Measurements from ENCODE around the gene RPS2. TPM values are rescaled to one million over a fixed set of nuclear protein-coding genes. Genes with fewer than 3 reads are reported as not detected.

Gene RPS2
- total RNA-seq, 1 donor from 2014 or later: 1,121 TPM

- DNase-seq (ENCODE audit: low spot score): no peak
These were observed 16.8 kb upstream of the RPS2 start, which contains the start of gene NOXO1 for GRCh38 chr16:1981398-1981836. TSS of gene NOXO1 (minus strand) at chr16:1981469. CDS start at chr16:1981179, 290 bp downstream.

GRCh38 chr16:1980770-1981087, 16.1 kb upstream of the RPS2 start:
- no peak for DNase-seq (ENCODE audit: low spot score)

DNA sequence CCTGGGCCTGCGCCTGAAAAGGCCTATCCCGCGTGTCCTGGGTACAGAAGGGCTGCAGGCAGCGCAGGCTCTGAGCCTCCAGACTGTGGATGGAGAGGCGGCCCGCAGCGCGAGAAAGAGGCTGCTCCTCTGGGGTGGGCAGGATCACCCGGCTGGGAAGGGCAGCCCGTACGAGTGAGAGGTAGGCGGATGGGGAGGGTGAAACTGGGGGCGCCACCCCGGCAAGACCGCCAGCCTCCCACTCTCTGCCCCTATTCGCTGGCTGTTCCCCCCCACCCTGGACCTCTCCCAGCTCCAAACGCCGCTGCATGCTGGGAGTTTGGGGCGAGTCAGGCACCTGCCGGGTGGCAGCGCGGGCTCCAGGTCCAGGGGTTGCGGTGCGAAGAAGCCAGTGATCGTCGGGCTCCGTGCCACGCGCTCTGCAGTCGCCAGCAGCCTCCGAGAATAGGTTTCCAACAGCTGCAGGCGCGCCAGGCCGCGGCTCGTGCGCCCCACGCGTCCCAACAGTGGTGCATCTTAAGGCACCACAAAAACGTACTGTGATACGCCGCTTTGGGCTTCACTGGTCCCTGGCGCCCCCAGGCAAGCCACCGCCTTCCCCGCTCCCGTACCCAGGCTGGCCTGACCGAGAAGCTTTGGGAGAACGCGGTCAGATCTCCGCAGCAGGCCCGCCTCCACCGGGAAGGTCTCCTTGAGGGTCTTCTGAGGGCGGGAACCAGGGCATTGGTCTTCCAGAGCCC, 15.6 kb upstream of the RPS2 start:
- DNase-seq (ENCODE audit: low spot score): no peak

GRCh38 chr16:1979271-1980029, 14.8 kb upstream of the RPS2 start:
- DNase-seq (ENCODE audit: low spot score): peak; percentile 76

GRCh38 chr16:1978476-1979120, 14.0 kb upstream of the RPS2 start:
- no peak for DNase-seq (ENCODE audit: low spot score)

GRCh38 chr16:1977875-1978268, 13.2 kb upstream of the RPS2 start:
- DNase-seq (ENCODE audit: low spot score): no peak

- DNase-seq (ENCODE audit: low spot score): no peak
These were observed 12.6 kb upstream of the RPS2 start for GRCh38 chr16:1976951-1977874.

DNA sequence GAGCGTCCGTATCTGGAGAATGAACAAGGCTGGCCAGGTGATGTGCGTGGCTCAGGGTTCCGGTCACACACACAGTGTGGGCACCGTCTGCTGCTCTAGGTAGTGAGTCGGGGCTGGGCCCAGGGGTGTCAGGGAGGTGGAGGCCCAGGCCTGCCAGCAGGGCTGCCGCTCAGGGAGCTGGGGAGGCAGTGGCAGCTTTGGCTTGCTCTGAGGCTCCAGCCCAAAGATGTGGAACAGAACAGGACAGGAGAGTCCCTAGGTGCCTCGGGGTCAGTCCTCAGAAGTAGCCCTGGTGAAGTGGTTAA, 11.5 kb upstream of the RPS2 start:
- no peak for DNase-seq (ENCODE audit: low spot score)

GRCh38 chr16:1975432-1976215, 11.0 kb upstream of the RPS2 start:
- no peak for DNase-seq (ENCODE audit: low spot score)

- DNase-seq (ENCODE audit: low spot score): no peak
These were observed 9.8 kb upstream of the RPS2 start for GRCh38 chr16:1974157-1975070.

DNA sequence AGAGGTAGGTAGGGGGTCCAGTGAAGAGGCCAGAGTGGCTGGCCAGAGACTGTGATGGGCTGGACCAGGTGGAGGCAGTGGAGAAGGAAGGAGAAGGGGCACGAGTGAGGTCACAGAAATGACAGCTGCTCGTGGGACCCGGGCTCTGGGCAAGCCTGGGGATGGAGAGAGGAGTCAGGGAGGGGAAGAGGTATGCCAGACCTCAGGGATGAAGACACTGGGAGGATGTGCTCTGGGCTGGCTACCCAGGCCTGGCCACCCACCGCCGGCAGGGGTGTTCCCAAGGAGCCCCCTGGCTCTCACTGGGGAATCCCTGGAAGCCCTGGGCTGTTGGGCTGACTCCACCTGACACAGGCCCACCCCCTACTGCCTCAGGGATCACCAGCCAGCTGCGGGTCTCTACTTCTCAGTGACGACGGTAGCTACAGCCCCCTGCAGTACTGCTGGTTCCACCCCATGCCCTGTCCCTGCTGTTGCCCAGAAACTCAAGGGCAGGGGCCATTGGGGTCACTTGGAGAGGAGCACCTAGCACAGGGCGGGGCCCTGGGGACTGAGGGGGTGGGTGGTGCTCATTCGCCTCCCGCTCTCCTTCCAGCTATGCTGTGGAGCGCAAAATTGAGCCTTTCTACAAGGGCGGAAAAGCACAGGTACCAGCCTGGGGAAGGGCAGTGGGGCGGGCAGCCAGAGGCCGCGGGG, 9.0 kb upstream of the RPS2 start:
- no peak for DNase-seq (ENCODE audit: low spot score)

- DNase-seq (ENCODE audit: low spot score): no peak
These were observed 7.9 kb upstream of the RPS2 start for GRCh38 chr16:1972490-1972877.

- peak; percentile 94 for DNase-seq (ENCODE audit: low spot score)
These were observed 7.3 kb upstream of the RPS2 start, which contains the start of gene TBL3 for GRCh38 chr16:1971796-1972489. TSS of gene TBL3 (plus strand) at chr16:1972053. CDS start at chr16:1972165, 112 bp downstream.

GRCh38 chr16:1968146-1968953, 3.7 kb upstream of the RPS2 start:
- no peak for DNase-seq (ENCODE audit: low spot score)

GRCh38 chr16:1966460-1966859, 1.8 kb upstream of the RPS2 start, which contains the start of gene RNF151:
TSS of gene RNF151 (plus strand) at chr16:1966856. CDS start at chr16:1966882, 26 bp downstream.
- DNase-seq (ENCODE audit: low spot score): no peak

DNA sequence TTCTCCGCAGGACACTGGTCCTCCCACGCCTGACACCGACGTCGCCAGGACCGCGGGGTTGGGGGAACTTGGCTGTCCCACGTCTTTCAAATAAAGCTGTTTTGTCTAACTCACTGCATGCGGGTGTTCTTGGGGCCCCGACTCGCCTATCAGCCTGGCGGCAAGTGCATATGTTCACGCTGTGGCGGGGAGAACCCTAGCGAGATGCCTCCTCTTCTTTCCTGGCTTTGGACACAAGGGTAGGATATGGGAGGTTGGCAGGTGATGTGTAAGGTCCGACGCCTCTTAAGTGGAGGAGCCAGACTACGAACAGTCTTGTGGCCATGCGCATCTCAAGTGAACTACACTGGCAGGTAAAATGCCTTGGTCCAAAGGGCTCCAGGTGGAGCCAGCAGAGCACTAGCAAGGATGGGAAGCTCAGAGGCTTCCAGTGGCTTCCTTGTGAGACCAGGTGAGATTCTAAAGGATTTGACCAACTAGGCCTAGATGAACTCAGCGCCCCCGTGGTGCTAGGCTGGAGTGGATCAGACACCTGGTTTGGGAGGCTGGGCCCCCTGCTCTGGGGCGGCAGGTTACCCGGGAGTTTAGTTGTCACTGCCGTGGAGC, 873 bp upstream of the RPS2 start:
- DNase-seq (ENCODE audit: low spot score): no peak

DNA sequence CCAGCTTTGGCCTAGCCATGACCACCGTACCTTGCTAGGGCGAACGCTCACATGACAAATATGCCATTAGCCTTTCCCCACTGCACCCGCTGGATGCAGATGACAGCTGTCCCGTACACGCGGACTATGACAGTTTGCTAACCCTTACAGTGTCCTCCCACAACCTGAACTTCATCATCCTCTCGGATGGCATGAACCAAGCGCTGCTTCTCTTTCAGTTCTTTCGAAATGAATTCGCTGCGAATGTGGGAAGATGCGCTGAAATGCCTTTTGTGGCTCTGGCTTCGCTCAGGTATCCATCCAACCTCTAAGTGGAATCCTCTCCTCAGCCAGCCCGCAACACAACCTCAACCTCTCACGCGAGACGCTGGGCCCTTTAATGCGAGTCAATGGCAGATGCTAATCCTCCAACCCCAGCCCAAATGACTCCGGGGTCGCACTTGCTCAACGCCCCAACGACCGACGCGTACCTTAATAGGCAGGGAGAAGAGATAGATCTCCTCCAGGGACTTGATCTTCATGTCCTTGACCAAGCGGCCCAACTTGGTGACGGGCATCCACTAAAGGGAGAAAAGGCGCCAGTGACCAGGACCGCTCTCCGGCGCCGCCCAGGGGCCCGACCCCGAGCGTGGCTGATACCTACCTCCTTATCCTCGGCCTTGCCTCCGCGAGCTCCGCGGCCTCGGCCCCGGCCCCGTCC, 670 bp downstream of the RPS2 start:
- DNase-seq (ENCODE audit: low spot score): no peak
